Measurements from ENCODE around the gene FIG4.
"Not testable (repeated sequence)": the region's sequence is repeated elsewhere in the genome, so short reads cannot be mapped to it uniquely, and the experiment has no call there.

FIG4 gene

GRCh38 chr6:109769213-109769612 is 78.1 kb downstream of the FIG4 start:
- TF ChIP-seq, protein P1, sequence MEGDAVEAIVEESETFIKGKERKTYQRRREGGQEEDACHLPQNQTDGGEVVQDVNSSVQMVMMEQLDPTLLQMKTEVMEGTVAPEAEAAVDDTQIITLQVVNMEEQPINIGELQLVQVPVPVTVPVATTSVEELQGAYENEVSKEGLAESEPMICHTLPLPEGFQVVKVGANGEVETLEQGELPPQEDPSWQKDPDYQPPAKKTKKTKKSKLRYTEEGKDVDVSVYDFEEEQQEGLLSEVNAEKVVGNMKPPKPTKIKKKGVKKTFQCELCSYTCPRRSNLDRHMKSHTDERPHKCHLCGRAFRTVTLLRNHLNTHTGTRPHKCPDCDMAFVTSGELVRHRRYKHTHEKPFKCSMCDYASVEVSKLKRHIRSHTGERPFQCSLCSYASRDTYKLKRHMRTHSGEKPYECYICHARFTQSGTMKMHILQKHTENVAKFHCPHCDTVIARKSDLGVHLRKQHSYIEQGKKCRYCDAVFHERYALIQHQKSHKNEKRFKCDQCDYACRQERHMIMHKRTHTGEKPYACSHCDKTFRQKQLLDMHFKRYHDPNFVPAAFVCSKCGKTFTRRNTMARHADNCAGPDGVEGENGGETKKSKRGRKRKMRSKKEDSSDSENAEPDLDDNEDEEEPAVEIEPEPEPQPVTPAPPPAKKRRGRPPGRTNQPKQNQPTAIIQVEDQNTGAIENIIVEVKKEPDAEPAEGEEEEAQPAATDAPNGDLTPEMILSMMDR (IDR thresholded peaks at IDR 0.05; ENCODE audit: low read depth, low read length) = no peak
- no peak for DNase-seq (ENCODE audit: extremely low read depth, low read depth)

GRCh38 chr6:109770047-109770446 is 79.0 kb downstream of the FIG4 start:
- DNase-seq (ENCODE audit: extremely low read depth, low read depth) = no peak
- TF ChIP-seq, protein P1 (IDR thresholded peaks at IDR 0.05; ENCODE audit: low read depth, low read length) = no peak

DNA sequence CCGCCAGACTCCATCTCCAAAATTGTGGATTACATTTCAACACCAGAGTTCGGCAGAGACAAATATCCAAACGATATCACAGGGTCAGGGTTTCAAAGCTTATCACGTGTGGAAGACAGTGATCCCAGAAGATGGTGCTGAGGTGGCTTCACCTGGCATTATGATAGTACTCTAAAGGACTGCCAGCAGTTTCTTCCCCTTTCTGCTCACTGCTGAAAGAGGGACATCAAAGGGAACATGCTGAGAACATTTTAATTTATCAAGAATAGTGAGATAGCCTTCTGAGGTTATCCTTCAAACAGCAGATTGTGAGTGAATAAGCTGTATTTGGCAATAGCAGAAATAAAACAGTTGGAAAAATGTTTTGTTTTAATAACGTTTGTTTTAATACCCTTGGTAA is 79.7 kb downstream of the FIG4 start:
- no peak for DNase-seq (ENCODE audit: extremely low read depth, low read depth)
- TF ChIP-seq, protein P1 (IDR thresholded peaks at IDR 0.05; ENCODE audit: low read depth, low read length) = no peak

DNA sequence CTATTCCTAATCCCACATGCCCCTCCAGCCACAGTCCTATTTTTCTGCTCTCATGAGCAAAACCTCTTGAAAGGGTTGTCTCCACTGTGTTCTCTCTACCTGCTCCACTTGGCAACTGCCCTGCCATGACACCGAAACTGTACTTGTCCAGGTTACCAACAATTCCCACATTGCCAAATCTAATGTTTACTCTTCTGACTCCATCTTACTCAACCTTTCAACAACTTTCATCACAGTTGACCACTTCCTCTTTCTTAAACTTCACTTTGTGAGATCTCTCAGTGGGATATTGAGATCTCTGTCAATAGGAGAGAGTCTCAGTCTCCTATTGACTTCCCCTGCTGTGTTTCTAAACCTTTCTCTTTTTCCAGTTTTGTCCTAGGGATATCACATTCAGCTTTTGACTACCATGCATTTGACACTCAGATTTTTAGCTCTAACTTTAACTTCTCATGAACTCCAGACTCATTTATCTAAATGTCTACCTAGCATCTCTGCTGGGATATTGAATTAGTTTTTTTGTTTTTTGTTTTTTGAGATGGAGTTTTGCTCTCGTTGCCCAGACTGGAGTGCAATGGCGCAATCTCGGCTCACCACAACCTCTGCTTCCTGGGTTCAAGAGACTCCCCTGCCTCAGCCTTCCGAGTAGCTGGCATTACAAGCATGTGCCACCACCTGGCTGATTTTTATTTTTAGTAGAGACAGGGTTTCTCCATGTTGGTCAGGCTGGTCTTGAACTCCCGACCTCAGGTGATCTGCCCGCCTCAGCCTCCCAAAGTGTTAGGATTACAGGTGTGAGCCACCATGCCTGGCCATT is 81.1 kb downstream of the FIG4 start:
- DNase-seq (ENCODE audit: extremely low read depth, low read depth) = not testable (repeated sequence)

DNA sequence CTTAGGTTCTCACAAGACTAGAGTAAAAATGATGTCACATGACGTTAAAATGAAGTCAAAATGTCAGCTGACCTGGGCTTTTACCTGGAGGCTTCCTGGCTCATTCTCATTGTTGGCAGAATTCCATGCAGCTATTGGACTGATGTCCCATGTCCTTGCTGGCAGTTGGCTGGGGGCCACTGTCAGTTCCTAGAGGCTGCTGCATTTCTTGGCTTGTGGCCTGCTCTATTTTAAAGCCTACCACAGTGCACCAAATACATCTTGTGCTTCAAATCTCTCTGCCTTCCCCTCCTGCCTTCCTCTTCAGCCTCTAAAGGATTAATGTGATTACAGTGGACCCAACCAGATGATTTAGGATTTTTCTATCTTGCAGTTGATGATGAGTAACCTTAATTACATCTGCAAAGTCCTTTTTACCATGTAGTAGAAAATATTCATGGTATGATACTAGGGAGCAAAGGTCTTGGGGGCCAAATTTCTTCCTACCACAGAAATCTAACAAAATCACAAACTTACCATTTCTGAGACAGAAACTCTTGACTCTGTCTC is 81.9 kb downstream of the FIG4 start:
- TF ChIP-seq, protein P1 (IDR thresholded peaks at IDR 0.05; ENCODE audit: low read depth, low read length) = no peak
- DNase-seq (ENCODE audit: extremely low read depth, low read depth) = no peak

DNA sequence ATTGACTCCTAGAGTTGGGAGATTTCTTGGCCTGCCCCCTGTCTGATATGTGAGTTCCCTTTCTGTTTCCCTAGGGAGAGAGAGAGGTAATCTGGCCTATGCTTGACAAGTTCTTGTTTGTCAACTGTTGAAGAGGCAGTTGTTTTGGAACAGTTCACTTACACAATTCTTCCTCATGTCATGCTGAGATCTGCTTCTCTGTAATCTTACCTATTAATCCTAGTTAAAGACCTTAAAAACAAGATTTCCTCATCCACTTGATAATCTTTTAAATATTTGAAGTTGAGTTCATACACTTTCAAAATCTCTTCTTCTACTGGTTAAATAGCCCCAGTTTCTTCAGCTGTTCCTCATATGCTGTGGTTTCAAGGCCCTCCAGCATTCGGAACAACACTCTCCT is 89.9 kb downstream of the FIG4 start:
- TF ChIP-seq, protein P1 (IDR thresholded peaks at IDR 0.05; ENCODE audit: low read depth, low read length) = no peak
- DNase-seq (ENCODE audit: extremely low read depth, low read depth) = no peak

DNA sequence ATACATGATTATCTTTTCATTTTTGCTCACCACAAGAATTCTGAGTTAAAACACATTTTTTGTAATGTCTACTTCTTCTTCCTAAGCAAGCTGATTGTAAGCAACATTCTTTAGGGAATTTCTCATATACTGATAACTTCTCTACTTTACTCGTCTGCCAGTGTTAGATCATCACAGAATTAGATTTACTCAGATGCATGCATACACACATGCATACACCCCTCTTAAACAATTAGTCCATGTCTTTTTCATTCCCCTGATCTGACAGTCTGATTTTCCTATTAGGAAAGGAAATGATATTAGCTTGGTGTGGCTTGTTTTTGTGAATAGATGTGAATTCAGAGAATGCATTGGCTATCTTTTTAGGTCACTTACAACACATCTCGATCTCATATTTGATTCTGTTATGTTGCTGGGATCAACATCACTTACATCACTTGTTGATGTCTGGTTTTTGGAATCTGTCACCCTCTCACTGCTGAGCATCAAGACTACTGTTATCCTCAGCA is 91.4 kb downstream of the FIG4 start:
- TF ChIP-seq, protein P1 (IDR thresholded peaks at IDR 0.05; ENCODE audit: low read depth, low read length) = no peak
- no peak for DNase-seq (ENCODE audit: extremely low read depth, low read depth)
